NCI-H774 (cell line): ENCODE measurements around the gene BNIP5.
"Not testable (repeated sequence)": the region's sequence is repeated elsewhere in the genome, so short reads cannot be mapped to it uniquely, and the experiment has no call there.

ENCODE experiments used
- DNase-seq: peaks from one replicate; lab custom pipeline; 2025; lab: John Stamatoyannopoulos, UW

Gene BNIP5

DNA sequence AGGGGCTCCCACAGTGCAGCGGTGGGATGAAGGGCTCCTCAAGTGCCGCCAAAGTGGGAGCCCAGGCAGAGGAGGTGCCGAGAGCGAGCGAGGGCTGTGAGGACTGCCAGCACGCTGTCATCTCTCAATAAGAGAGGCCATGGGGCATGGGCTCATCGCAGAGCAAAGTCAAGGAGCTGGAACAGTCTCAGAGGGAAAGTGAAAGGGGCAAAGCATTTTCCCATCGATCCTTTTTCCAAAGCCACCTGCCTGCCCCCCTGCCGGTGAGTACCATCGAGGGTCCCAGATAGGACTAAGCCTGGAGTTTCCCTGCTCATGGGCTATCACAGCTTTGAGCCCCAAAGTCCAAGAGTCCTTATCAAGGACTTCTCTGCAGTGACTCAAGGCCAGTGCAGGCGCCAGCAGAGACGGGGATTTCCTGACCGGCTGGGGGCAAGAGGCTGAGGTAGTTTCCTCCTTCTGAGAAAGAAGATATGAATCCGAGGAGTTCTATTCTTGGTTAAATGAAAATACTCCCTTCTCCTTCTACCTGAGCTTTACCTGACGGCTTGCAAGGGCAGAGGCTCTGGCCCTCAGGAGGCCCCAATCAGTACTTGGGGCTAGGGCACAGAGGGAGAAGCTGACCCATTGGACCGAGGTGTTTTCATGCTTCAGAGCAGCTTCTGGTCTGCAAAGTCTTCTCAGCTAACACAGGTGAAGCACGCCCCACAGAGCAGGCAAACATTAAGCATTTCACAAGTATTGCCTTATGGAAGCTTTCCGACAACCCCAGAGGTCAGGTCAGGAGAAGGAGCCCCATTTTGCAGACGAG is 28.2 kb upstream of the BNIP5 start:
- no peak for DNase-seq

DNA sequence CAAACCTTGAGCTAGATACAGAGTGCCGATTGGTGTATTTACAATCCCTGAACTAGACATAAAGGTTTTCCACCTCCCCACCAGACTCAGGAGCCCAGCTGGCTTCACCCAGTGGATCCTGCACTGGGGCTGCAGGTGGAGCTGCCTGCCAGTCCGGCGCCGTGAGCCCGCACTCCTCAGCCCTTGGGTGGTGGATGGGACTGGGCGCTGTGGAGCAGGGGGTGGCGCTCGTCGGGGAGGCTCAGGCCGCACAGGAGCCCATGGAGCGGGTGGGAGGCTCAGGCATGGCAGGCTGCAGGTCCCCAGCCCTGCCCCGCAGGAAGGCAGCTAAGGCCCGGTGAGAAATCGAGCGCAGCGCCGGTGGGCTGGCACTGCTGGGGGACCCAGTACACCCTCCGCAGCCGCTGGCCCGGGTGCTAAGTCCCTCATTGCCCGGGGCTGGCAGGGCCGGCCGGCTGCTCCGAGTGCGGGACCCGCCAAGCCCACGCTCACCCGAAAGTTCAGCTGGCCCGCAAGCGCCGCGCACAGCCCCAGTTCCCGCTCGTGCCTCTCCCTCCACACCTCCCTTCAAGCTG is 27.5 kb upstream of the BNIP5 start:
- not testable (repeated sequence) for DNase-seq

DNA sequence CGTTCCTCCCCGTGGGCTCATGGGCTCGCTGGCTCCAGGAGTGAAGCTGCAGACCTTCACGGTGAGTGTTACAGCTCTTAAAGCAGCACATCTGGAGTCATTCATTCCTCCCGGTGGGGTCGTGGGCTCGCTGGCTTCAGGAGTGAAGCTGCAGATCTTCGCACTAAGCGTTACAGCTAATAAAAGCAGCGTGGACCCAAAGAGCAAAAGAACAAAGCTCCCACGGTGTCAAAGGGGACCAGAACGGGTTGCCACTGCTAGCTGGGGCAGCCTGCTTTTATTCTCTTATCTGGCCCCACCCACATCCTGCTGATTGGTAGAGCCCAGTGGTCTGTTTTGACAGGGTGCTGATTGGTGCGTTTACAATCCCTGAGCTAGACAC is 26.7 kb upstream of the BNIP5 start:
- not testable (repeated sequence) for DNase-seq

DNA sequence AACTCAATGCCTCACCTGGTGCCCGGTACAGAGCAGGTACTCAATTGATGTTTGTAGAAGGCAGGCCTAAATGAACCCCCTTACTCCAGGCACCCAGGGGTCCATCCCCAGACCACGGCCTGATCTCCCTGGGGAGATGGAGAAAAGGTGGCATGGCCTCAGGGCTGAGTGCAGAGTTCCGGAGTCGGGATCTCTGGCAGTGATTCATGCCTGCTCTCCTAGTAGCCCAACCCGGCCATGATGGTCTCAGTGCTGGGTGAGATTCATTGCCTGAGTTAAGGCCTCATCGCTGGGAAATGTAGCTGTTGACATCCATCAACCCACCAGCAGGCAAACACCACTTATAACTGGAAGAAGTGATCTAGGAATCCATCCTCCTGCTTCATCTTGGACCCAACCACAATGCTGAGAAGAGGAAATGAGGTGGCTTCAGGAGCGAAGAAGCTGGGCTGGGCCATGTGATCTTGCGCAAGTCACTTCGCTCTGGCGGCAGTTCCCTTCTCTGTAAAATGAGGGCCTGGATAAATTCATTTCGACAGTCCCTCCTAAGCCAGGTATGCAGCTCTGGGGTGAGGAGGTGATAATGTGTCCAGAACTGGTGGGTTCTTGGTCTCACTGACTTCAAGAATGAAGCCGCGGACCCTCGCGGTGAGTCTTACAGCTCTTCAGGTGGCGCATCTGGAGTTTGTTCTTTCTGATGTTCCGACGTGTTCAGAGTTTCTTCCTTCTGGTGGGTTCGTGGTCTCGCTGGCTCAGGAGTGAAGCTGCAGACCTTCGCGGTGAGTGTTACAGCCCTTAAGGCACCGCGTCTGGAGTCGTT is 26.1 kb upstream of the BNIP5 start:
- DNase-seq, result no peak

DNA sequence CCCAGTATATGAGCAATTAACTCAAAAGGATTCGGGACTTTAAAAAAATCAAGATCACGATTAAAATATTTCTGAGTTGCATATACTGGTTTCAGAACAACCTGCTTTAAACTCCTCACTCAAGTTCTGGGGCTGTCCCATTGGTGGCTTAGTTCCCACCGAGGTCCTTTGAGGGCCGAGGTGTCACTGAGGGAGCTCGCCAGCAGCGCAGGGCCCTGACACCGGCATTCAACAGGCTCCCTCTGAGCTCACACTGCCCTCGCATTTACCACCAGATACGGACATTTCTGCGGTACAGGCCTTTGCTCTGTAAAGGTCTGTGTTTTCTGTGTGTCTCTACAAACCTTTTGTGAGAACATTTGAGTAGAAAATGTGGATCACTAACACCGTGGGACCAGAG is 24.4 kb upstream of the BNIP5 start:
- no peak for DNase-seq

DNA sequence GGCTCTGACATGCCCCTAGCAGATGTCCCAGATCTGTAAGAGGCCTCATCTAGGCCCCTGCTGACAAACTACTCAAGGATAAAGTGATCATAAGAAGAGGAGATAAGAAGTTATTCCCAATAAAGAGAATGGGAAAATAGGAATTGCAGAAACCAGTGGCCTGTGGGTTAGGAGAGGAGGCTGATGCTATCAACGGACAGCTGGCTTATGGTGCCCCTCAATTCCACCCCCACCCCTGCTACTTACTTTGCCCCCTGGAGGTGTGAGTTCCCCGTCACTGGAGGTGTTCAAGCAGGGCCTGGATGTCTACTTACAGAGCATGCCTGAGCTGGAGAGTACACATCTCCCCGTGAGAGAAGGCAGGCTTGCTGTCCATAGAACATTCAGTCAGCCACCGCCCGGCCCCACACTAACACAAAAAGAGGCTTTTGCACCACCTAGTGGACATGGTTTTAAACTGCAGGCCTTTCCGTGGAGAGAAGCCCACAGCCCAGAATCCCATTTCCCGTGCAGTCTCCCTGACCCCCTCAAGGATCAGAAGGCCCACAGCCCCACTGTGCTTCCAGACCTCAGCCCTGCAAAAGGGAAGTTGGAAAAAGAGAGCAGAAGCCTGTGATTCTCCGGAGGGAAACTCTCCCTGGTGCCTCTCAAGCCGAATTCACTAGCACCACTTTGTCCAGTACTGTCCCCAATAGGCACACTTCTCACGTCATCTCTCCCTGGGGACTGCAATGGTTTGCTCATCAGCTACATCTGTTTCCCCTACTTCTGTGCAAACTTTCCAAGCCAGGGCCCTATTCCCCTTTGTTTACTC is 23.8 kb upstream of the BNIP5 start:
- DNase-seq, result peak; percentile 78

DNA sequence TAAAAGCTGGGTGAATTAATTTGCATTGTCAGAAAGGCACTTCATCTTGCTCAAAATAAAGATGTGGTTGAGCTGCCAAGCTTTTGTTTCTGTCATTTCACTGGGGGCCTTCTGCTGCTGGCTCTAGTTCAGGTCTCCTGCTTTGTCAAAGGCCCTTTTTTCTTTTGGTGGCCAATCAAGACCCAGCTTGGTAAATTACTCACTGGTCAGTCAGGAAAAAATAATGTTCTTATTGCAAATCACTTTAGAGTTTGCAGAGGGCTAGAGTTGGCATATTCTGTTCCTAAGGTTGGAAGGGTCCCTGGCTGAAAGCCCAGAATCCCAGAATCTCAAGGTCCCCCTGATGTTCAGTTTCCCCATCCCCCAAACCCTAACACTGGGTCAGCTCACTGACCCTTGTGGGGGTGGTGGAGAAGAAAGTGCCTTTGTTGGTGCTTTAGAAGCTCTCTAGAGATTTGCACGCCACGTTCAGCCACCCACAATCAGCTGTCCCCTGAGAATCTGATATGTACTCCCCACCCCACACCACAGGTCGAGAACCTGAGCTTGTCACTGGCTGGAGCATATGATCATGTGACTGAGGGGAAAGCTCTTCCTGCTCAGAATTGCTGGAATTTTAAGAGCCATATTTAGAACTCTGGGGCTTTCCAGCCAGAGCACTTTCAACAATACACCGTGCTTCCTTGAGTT is 21.7 kb upstream of the BNIP5 start:
- DNase-seq, result no peak

DNA sequence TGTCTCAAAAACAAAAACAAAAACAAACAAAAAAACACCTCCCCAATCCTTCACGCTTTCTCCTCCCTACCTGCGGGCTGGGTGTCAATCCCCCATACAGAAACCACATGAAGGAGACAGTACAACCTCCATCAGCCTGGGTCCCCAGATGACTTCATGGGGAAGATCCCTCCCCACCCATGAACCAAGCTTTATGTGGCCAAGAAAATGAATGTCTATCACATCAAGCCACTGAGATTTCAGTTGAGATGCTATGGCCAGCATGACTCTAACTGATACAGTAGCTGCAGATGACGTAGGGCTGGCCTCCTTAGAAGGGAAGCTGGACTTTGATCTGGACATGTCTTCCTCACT is 21.2 kb upstream of the BNIP5 start:
- no peak for DNase-seq

DNA sequence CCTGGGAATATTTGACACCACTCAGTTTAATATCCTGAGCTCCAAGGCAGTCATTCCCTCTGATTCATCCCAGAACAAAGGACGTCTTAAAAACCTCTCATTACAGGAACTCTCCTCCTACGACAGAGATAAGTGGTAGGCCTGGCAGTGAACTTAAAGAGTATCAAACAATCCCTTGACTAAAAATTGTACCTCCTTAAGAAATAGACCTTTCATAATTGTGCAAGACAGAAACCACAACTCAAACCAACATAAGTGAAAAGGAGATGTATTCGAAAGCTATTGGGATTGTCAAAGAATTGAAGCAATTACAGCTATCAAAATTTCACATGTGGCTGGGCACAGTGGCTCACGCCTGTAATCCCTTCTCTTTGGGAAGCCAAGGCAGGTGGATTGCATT is 19.1 kb upstream of the BNIP5 start:
- DNase-seq, result no peak

DNA sequence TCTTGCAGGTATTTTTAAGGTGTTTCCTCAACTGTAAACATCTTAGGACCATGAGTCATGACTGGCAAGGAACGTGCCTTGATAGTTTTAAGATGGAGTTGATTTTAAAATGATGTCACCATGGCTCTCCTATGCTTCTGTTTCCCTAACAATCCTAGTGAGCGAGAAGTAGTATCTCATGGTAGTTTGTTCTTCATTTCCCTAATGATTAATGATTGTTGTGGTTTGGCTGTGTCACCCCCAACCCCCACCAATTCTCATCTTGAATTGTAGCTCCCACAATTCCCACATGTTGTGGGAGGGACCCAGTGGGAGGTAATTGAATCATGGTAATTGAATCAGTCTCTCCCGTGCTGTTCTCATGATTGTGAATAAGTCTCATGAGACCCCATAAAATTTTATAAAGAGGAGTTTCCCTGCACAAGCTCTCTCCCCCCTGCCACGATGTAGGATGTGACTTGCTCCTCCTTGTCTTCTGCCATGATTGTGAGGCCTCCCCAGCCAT is 16.8 kb upstream of the BNIP5 start:
- no peak for DNase-seq

DNA sequence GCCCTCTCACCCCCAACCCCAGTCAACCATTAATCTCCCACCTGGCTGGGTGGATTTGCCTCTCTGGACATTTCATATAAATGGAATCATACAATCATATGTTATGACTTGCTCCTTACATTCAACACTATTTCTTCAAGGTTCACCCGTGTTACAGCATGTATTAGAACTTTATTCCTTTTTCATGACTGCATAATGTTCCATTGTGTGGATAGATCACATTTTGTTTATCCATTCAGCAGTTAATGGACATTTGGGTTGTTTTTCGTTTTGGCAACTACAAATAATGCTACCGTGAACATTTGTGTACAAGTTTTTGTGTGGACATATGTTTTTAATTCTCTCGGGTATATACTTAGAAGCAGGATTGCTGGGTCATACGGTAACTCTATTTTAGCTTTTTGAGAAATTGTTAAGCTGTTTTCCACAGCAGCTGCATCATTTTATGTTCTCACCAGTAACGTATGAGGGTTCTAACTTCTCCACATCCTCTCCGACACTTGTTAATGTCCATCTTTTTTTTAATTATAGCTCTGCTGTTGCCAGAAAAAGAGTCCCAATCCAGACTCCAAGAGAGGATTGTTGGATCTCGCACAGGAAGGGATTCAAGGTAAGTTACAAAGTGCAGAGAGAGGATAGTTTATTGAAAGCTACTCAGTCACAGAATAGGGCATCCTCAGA is 15.9 kb upstream of the BNIP5 start:
- no peak for DNase-seq

DNA sequence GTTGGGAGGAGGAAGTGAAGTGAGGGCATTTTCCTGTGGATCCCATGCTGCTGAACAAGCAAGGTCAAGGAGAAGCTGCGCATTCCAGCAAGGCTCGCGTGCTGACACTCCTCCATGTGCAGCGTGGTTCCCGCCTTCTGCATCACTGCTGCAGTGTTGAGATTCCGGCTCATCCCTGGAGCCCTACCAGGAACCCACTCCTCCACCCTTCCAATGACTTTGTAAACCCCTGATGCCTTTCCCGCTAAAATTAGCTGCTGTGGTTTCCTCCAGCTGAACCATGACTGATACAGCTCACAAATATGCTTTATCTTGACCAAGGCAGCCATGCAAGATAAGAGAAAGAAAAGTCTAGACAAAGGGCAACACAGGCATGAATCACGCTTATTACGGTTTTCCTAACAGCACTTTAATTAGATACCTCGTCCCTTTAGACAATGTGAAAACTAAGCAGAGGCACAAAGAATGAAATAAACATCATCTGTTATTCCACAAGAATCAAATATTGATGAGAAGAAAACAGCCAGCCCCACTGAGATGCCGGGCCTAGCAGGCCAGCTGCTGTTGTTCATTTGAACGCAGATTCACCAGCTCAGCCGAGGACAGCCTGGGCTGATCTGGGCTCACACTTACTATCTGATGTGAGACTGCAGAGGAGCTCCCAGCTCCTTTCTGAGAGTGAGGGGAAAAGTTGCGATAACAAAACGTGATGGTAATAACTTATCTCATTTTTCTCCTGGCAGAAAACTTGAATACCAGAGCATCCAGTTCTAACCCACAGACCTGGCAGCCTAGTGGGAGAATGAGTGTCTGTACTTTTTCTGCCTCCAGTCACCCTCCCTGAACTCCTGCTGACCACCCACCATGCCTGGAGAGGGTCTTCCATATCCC is 14.2 kb upstream of the BNIP5 start:
- no peak for DNase-seq

DNA sequence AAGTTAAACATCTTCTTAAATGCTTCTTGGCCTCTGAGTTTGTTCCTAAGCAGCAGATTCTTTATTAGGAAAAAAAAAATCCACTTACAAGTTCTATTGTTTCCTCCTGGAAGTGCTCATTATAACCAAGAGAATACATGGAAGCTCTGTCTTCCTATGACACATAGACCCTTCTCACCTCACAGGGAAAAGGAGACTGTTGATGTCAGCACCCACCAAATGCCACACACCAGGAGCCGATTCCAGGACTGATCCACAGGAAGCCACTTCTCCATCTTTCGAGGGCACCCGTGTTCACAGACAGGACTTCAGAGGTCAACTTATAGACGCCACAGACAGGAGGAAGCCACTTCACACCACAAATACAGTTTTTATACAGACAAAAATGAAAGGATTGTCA is 13.4 kb upstream of the BNIP5 start:
- no peak for DNase-seq

DNA sequence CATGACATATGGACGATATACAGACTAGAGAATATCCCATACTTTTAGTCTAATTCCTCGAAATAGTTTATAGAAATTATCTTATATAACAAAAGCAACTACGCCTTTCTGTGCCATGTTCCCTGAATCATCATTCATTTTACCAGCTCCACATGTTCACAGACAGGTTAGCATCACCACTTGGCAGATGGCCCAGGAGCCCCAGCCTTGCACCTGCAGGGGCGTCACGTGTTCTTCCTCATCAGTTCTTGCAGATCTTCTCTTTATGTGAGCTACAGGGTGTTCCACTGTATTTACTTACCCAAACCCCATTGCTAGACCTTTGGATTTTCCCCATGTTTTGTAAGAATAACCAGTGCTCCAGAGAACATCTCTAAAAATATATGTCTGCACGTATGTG is 12.6 kb upstream of the BNIP5 start:
- DNase-seq, result peak; percentile 76

DNA sequence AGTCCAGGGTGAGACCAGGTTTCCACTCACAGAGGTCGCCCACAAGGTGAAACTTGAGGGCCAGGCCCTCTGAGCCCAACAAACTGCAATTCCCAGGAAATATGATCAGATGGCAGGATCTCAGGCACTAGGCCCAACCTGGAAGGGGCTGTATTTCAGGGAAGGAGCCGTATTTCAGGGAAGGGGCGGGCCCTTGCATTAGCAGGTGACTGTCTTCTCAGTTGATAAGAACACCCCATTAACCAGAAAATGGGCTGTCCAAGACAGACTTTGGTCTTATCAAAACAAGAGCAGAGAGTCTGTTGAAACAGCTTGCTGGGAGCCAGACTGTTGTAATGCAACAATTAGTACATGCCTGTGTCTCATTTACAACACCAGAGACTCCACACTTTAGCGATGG is 10.9 kb upstream of the BNIP5 start:
- no peak for DNase-seq

DNA sequence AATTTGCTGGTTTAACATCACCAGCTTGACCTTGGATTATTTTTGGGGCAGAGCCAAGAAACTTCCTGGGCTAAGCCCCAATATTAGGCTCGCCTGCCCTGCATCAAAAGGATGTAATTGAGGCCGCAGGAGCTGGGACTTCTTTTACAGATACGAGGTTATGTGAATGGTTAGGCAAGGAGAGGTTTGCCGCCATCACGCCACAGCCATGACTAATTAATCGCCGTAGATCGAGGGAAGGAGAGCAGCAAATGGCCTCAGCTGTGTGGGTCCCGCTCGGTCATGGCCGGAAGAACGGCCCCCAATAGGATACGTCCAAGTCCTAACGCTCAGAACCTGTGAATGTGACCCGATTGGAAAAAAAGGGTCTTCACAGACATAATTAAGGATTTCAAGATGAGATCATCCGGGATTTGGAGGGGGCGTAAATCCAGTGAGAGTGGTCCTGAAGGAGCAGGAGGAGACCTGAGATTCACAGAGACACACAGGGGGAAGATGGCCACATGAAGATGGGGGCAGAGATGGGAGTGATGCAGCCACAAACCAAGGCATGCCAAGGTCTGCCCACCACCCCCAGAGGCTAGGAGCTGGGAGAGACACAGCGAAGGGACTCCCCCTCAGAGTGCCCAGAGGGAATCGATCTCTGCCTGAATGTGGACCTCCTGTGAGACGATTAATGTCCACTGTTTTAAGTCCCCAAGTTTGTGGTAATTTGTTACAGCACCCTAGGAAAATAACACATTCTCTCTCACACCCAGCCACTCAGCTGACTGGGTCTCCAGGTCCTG is 10.0 kb upstream of the BNIP5 start:
- no peak for DNase-seq

DNA sequence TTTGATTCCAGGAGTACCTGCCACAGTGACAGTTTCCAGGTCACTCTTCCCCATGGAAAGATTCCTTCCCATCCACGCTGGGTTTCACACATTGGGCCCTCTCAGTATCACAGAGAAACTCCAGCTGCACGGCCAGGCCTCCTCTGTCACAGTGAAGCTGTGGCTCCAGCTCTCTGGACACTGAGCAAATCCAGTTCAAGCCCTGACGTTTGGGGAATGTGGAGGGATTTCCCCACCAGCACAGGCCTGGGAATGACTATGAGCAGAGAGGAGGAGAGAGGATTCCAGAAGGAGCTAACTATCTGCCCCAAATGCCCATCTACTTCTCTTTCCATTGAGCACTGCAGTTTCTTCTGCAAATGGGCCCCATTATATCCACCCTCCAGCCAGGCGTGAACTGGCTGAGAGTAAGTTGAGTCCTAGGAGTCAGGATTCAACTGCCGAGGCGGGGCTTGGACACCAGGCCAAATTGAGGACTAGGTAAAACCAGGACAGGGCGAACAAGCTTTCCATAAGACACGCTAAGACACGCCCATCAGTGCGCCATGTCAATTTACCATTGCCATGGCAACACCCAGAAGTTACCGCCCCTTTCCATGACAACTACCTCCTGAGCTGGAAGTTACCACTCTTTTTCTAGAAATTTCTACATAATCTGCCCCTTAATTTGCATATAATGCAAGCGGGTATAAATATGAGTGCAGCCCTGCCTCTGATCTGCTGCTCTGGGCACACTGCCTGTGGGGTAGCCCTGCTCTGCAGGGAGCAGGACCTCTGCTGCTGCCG is 9.2 kb upstream of the BNIP5 start:
- DNase-seq, result no peak

DNA sequence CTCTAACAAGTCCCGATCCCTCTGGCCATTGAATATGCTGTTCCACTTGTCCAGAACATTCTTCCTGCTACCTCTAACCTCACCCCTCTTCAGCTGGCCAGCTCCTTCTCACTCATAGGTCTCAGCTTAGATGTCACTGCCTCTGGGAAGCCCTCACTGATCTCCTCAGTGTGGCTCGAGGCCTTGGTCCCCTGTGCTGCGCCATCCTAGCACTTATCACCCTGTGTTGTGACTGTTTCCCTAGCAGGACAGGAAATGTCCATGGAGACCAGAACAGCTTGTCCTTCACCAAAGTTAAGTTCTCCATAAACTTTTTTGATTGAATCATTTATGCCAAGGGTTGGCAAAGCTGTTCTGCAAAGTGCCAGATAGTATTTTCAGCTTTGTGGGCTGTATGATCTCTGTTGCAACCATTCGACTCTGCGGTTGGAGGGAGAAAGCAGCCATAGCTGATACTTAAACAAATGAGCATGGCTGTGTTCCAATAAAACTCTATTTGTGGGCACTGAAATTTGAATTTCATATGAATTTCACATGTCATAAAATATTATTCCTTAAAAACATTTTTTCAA is 6.5 kb upstream of the BNIP5 start:
- no peak for DNase-seq
